HG03280 (cell line): ENCODE data around the gene YPEL3.
"Not testable (repeated sequence)": the region's sequence is repeated elsewhere in the genome, so short reads cannot be mapped to it uniquely, and the experiment has no call there.

Experiments used
- ATAC-seq: cut with Tn5 transposase; IDR thresholded peaks from one replicate; pipeline ENCODE4 v1.9.1; 2021; ENCODE audit warnings: mild to moderate bottlenecking, moderate library complexity; ENCODE audit not compliant: unreplicated experiment

YPEL3 gene

DNA sequence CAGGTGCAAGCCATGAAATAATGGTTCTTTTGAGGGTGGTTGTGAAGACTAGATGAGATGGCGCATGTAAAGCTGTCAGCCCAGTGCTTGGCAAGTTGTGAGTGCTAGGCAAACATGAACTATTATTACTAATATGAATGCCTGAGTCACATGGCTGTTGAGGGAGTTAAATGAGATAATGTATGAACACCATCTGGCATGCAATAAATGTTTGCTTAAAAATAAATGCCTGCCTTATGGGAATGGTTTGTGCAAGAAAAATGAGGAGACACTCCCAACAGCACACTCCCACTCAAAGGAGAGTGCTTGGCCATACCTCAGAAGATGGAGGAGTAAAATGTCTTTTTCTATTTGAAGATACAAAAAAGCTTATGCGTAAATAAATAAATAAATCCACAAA is 23.4 kb upstream of the YPEL3 start:
- no peak for ATAC-seq

DNA sequence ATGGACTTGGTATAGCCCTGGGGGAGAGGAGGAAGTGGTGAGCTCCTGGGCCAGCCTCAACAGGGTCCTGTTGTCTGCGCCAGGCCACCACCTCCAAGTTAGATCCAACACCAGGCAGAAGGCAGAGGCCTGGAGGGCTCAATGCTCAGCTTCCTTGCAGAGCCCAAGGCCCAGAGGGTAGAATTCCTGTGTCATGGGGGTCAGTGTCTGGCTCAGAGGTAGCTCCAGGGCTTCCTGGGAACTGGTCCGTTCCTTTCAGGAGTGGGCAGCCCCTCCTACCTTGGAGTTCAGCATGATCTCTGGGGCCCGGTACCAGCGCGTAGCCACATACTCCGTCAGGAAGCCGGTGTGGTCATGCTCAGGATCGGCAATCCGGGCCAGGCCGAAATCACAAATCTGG is 21.8 kb upstream of the YPEL3 start:
- ATAC-seq = no peak

DNA sequence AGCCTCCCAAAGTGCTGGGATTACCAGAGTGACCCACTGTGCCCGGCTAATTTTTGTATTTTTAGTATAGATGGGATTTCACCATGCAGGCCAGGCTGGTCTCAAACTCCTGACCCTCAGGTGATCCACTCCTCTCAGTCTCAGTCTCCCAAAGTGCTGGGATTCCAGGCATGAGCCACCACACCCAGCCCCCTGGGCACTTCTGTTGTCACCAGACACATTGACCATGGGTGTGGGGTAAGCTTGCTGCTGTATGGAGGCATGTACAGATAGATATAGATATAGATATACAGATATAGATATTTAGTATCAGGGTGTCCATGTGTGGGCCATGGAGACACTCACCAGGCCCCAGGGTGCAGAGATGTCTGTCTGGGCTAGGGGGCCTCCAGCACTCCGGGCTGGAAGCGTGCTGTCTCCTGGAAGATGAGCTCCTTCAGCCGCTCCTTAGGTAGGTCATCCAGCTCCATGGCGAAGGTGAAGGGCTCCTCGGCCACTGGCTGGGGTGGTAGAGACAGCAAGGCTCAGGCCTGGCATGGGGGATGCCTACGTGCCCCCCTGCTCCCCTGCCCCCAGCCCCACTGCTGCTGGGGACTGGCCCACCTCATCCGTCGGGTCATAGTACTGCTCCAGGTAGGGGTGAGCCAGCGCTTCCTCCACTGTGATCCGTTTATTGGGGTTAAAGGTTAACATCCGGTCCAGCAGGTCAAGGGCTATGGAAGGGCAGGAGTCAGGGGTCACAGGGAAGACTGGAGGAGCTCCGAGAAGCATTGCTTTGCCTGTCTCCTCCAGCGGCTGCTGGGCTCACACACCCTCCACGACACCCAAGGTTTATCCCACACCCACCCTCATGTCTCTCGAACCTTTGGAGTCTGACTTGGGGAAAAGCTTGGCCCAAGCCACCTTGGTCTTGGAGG is 20.5 kb upstream of the YPEL3 start:
- no peak for ATAC-seq

DNA sequence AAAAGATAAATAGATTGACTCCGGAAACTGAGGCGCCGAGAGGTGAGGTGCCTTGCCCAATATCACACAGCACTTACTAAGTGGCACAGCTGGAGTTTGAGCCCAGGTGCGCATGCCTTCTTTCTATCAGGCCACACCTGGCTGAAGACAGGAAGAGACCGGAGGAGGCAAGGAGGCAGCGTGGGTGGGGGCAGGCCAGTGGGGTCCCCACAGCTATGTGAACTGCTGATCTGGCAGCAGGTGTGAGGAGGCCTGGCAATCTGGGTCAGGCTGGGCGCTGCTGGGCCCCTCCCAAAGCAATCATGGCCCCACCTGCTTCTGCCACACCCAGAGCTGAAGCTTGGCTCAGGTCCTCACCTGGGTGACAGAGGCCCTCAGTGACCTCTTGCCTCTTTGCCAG is 19.2 kb upstream of the YPEL3 start:
- no peak for ATAC-seq

DNA sequence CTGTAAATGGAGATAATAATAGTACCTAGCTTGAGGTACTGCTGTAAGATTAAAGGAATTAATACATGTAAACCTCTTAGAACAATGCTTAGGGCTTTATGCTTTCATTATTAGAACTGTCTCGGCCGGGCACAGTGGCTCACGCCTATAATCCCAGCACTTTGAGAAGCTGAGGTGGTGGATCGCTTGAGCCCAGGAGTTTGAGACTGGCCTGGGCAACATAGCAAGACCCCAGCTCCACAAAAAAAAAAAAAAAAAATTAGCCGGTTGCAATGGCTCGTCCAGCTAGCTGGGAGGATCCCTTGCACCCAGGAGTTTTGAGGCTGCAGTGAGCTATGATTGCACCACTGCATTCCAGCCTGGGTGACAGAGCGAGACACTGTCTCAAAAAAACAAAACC is 18.8 kb upstream of the YPEL3 start:
- not testable (repeated sequence) for ATAC-seq

DNA sequence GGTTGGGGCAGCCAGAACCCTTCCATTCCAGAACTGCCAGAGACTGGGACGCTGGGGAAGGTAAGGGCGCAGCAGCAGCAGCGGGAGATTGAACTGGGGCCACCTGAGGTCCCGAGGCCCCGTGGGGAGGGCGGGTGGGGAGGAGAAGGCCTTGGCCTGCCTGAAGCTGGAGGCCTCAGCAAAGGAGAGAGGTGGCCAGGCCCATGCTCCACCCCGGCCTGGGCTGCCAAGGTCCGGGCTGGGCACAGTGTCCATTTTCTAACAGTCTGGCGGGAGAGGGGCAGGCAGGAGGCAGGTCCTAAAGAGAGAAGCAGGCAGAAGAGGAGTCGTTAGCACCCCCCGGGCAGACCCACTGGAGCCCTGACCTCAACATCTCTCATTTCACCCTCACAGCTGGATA is 18.4 kb upstream of the YPEL3 start:
- no peak for ATAC-seq

DNA sequence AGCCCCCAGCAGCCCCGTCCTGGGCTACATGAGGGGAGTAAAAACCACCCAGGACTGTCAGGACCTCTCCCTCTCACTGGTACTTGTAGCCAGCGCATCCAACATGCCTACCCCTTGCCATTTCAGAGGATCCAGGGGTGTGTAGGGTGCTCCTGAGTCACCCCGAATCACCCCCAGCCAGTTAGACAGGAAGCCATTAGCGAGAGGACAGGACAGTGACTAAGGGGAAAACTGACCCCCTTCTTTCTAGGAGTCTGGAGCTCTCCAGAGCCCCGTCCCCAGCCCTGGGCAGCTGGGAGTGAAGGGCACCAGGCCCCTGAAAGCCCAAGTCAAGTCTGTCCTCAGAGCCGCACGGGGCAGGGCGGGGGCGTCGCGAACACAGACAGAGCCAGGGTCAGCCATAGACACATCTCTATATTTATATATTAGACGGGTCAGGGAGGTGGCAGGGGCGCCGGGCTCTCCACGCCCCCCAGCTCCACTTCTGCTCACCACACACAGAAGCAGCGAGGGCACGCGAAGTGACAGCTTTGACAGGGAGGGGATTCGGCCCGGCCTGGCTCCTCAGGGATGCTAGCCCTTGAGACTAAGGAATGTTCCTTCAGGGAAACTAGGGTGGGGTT is 17.8 kb upstream of the YPEL3 start:
- no peak for ATAC-seq

DNA sequence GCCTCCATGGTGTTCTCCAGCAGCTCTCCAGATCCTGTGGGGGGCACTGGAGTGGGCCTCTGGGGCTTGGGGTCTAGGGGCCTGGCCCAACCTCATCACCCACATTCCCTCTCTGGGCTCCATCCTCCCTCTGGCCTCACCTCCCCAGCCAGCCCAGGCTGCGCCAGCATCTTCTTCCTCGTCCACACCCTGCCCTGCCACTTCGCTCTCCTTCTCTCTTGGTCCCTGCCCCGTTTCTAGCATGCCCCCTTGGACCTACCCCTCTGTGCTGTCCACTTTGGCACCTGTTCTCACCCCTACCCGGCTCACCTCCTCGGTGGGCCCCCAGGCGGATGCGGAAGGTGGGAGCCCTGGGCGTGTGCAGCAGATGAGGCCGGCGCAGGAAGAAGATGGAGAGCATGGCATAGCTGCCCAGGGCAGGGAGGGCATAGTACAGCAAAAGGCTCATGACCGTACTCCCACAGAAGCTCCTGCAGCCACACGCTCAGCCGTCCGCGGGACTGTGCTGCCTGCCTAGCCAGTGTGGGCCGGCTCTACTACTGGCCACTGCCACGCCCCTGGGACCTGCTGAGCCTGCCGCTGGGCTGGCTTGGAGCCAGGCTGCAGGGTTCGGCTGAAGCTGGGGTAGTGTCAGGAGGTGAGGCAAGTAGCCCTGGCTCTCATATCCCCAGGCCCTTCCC is 17.2 kb upstream of the YPEL3 start, which contains the start of gene GDPD3:
TSS of gene GDPD3 (minus strand) at position 507 of the 680 bp plus-strand sequence. CDS start at position 448, 59 bp downstream.
- ATAC-seq = no peak

DNA sequence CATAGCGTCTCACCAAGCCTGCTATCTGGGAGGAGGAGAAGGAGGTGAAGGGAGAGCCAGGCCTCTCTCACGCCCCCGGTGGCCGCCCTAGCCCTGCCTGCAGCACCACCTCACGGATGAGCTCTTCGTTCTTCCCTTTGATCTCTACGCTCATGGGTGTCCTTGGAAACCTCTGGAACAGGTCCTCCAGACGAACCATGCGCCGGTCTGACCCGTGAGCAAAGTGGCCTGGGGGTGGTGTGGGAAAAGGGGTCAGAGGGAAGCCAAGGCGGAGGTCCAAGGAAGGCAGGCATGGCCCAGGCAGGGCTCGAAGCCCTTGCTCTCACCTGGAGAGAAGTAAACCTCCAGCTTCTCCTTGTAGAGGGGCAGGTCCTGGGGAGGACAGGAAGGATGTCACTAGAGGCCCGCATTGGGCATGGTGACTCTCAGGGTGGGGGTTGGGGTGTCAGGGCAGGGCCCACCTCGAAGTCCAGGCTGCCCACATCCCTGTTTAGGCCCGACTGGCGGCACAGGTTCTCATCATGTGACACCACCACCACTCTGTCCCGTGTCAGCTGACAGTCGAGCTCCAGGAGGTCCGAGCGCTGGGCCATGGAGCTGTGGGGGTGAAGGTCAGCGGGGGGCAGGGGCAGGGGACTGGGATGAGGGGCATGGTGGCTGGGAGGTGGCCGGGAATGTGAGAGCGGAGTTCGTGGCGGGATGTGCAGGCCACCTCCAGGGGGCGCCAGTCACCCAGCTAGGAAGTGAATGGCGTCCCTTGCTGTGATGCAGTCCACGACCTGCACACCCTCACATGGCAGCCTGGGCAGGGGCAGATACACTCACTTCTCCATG is 16.4 kb upstream of the YPEL3 start:
- no peak for ATAC-seq

DNA sequence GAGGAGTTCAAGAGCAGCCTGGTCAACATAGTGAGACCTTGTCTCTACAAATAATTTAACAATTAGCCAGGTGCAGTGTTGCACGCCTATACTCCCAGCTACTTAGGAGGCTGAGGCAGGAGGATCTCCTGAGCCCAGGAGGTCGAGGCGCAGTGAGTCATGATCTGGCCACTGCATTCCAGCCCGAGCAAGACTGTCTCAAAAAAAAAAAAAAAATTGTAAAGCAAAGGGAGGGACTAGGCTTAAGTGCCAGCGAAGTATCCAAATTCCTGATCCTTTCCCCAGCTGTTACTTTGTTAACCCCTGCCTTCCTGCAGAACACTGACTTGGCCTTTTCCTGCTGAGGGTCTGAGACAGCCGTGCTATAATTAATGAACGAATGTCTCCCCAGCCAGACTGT is 14.6 kb upstream of the YPEL3 start:
- ATAC-seq = no peak

DNA sequence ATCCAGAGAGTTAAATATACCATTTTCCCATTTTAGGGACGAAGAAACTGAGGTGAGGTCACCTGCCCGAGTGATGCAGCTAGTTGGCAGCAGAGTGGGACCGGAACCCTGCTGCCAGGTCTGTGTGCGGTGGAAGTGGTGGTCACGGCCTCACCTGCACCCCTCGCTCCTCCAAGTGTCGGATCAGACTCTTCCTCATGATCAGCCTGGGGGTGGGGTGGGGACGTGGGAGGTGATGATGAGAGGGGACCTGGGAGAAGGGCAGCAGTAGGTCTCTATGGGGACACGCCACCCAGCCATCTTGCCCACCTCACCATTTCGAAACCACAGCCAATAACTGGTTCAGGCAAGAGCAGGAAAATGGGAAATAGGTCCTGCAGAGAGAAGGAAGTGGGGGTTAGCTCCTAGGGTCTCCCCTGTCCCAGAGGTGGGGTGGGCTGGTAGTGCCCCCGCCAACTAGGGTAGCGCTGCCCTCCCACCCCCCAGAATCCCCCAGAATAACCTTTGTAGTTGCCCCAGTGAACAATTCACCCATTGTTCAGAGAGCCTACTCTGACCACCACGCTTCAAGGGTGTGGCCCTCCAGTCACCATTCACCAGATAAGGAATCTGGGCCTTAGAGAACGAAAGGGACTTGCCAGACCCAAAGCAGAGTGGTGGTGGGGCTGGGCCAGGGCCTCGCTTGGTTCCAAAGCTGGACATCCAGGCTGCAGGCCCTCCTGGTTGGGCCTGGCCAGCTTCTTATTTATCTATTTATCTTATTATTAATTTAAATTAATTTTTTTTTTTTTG is 12.2 kb upstream of the YPEL3 start:
- ATAC-seq = no peak

DNA sequence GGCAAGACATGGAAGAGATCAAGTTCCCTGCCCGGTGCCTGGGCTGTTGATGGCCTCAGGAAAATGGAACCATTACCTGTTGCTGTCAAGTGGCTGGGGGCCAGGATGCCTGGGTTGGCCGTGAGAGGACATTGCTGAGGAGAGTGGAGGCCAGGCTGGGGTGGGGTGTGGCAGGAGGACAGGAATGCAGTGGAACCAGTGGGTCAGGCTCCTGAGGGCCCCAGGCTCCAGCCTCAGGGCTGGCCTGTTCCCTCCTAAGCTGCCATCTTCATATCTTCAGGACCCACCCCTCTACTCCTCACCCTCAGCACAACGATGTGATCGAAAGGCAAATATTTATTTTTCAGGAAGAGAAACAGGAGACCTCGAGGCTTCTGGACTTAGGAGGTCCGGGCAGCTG is 8.5 kb upstream of the YPEL3 start:
- ATAC-seq = no peak

DNA sequence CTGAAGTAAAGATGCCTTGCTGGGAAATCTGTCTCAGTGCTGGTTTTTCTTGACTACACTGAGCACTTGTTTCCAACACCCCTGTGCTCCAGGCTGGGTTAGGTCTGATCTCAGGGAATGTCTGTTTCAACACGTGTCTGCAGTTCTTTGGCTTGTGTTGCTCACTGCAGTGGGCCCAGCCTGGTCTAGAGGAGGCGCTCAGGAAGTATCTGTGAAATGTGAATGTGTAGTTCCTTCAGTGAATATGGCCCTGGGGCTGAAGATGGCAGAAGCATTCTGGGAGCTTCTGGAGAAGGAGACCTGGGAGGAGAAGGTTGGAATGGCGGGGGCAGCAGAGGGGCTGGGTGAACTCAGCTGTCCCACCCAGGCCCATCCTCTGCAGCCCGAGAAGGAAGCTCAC is 8.1 kb upstream of the YPEL3 start:
- ATAC-seq = no peak

DNA sequence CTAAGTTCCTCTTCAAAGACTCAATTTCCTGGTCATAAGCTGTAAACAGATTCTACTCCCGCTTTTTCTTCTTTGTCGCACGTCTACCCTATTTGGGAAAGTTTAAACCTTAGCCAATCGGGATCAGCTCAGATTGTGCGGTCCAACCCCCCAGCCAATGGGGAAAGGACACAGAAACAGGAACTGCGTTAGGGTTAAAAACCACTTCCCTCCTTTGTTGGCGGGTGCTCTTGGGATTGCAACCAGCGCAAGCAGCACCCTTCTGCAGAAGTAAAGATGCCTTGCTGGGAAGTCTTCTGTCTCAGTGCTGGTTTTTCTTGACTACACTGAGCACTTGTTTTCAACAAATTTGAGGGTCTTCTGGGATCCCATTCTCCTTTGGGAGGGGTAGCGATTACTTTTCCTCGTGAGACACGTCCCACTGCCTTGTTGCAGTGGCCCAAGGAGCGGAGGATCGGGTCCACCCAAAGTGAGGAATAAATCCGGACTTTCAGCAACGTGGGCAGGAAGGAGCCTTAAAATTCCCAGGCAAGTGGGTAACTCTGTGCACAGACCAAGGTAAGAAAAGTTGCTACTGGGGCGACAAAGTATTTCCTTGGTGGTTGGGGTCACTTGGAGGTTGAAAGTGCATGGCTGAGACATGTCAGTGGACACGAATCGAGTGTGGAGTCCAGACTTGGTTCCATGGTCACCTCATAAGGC is 1.0 kb upstream of the YPEL3 start:
- no peak for ATAC-seq

DNA sequence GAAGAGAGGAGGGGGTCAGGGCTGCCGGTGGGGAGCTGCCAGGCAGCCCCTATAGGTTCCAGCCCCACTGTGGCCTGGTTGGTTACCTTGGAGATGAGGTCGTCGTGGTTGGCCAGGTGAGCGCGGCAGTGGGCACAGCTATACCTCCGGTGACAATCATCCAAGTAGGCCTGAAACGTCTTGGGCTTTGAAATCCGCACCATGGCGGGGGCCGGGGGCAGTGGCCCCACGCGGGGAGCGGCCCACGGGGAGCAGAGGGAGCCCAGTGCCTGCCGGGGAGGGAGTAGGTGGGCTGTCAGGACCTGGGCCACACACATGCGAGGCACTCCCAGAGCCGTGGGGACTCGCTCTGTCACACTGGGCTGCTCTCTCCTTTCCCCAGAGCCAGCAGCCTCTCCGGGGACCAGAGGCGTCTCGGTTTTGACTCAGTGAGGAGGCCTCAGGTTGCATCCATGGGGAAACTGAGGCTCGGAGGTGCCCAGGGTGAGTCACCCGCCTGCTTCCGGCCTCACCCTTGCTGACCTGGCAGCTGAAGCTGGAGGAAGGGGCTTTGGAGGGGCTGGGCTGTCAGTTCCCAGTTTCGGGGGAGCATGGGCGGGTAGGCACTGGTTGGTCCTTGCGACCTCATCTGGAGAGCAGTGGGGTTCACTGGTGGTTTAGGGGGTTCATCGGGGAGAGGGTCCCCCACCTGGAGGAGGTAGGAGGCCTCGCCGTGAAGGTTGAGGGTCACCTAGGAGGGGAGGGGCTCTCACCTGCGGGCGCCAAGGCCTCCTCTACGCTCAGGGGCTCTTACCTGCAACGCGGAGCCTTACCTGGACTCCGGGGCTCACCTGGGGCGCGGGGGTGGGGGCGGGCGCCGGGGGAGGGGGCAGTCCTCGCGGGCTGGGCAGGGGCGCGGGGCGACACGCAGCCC is 591 bp downstream of the YPEL3 start:
- ATAC-seq = no peak

DNA sequence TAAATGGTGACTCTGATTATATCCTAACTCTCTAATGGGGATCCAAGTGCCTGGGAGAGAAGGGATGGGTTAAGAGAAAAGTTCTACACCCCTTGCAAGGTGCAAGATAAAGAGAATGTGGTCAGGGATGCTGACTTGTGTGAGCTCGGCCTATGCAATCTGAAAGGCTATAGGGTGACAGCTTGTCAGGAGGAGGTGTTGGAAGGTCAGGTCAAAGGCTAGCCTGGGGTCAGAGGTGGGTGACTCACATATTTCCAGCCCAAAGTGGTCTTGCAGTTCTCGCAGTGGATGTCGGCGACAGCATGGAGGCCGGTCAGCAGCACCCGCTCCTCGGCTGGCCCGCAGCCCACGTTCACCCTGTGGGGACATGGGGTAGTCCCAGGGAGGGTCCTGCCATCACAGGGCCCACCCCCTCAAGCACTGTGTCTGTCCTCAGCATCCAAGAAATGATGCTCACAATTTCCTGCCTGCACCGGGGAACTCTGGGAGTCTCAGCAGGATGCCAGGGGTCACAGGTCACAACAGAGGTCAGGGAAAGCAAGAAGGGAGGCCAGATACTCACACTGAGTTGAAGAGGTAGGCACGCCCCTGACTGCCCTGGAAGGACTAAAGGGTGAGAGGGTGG is 1.4 kb downstream of the YPEL3 start:
- no peak for ATAC-seq

DNA sequence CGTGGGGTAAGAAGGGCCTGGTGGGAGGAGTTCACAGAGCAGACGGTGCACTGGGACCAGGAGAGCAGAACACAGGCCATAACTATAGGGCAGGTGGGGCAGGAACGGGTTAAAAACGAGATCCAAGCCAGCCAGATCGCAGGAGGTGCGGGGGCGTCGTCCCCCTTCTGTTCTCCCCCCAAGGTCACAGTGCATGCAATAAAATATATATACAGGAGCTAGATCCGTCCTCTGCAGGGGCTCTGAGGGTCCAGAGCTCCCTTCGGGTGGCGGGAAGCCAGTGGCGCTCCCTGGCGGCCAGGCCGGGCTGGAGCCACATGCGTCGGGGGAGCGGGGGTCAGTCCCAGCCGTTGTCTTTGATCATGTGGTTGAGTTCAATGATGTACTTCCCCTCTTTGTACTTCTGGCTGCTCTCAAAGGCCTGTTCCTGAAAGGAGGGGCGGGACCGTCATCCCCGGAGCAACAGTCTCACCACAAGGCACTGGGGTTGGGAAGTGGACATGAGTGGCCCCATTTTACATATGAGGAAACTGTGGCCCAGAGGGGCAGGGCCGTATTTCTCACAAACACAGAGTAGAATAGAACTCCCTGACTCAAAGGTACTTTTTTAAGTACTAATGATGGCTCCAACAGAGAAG is 3.5 kb downstream of the YPEL3 start:
- peak; percentile 43 for ATAC-seq
